Heart right ventricle (tissue), 16 donors: ENCODE measurements around the gene DCDC2. TPM values are rescaled to one million over a fixed set of nuclear protein-coding genes. Genes with fewer than 3 reads are reported as not detected.
A peak's percentile ranks its signal among the peaks of the same experiment; 100 is the strongest.

ENCODE experiments used
- ATAC-seq, 8 donors: fragments of 200-7000 bp; cut with Tn5 transposase; one replicate each; pipeline ENCODE4 v1.9.1; 2020; ENCODE audit warnings: mild to moderate bottlenecking in 8 of 8, moderate library complexity in 8 of 8, moderate number of reproducible peaks in 1 of 8
- DNase-seq, 2 donors: peaks; one replicate each; pipeline ENCODE4 v3.0.0-alpha.2; 2020
- H3K27ac ChIP-seq, 10 donors: fragments of 200-600 bp; sonication (generic) in 2 of 10; one replicate each; pipeline versions ENCODE4 v1.5.0 to v1.8.0; 2020 to 2022; ENCODE audit warnings: mild to moderate bottlenecking in 3 of 10
- H3K27me3 ChIP-seq, 7 donors: fragments of 200-600 bp; one replicate each; pipeline ENCODE4 v1.8.0; 2021 to 2022; ENCODE audit warnings: mild to moderate bottlenecking in 2 of 7
- H3K36me3 ChIP-seq, 9 donors: fragments of 200-600 bp; sonication (generic) in 1 of 9; one replicate each; pipeline versions ENCODE4 v1.5.0 to v1.8.0; 2020 to 2022; ENCODE audit warnings: mild to moderate bottlenecking in 2 of 9
- H3K4me1 ChIP-seq, 9 donors: fragments of 200-600 bp; sonication (generic) in 1 of 9; one replicate each; pipeline versions ENCODE4 v1.5.0 to v1.8.0; 2020 to 2022; ENCODE audit warnings: mild to moderate bottlenecking in 4 of 9
- H3K4me3 ChIP-seq, 10 donors: fragments of 200-600 bp; sonication (generic) in 2 of 10; one replicate each; pipeline versions ENCODE4 v1.5.0 to v1.8.0; 2020 to 2022; ENCODE audit warnings: mild to moderate bottlenecking in 7 of 10, moderate library complexity in 2 of 10
- H3K9me3 ChIP-seq, 11 donors: fragments of 200-600 bp in 10 of 11; sonication (generic) in 2 of 11; one replicate each; pipeline versions ENCODE4 v1.5.0 to v1.8.0; 2013 to 2022; ENCODE audit warnings: mild to moderate bottlenecking in 2 of 11, control low read depth in 1 of 11, moderate library complexity in 1 of 11
- CTCF ChIP-seq, 9 donors: fragments of 200-600 bp; sonication (generic) in 2 of 9; IDR thresholded peaks; one replicate each; pipeline versions ENCODE4 v1.5.0 to v1.8.0; 2021 to 2022; ENCODE audit warnings: antibody characterized with exemption in 9 of 9, mild to moderate bottlenecking in 5 of 9, moderate library complexity in 1 of 9
- WGBS, 2 donors: extraction: QIAGEN DNeasy Blood & Tissue Kit; methylation state at CpG; one replicate each; pipeline ENCODE4 v1.1.7; 2013; ENCODE audit warnings: inconsistent platforms in 1 of 2; 5-methylcytosine and 5-hydroxymethylcytosine counted together
- intact Hi-C, 10 donors: fragments of 100-400 bp; cut with DNase I; formaldehyde crosslinking; loops; one replicate each; pipeline versions ENCODE4 v1.11.1 to v1.14.2; 2022
- polyA plus RNA-seq, 2 donors: library from polyadenylated mRNA; stranded (reverse); fragments of 200-250 nt; gene quantifications; one replicate each; pipeline ENCODE4 v1.2.3, GENCODE V29; 2013
- total RNA-seq, 10 donors: library from RNA; stranded (reverse); fragmentation: NEBNext Ultra II Directional in 3 of 10; extraction: Animal tissue kit (Norgen Biotek cat#: 25700) in 3 of 10; gene quantifications; one replicate each; pipeline versions ENCODE4 v1.2.1 to v1.2.4, GENCODE V29; 2021 to 2023
- donor health status: Arrhythmogenic right ventricular cardiomyopathy.
- donor health status: ischemic (EF 13 %, LVEDD 7.1; RV severe dilation, severe dysfunction).
- donor health status: healthy with polysubstance abuse.
- donor health status: DM: no; HTN: yes; CAD: no.
- donor health status: DM: no; HTN: no; CAD: no.
- donor health status: ischemic (EF 25% LVEDD 6.9; RV normal size, moderate dysfunction).
- donor health status: ischemic (EF 25% LVEDD 5.7; RV mildly dilated, moderate dysfunction).
- donor health status: healthy.
- donor health status: DM: yes; HTN: yes; CAD: no.
- donor health status: Ischemic cardiomyopathy.
- donor health status: ischemic (EF 35%, LVEDD 5.7; RV mildly dilated, moderate dysfunction).
- donor health status: nonischemic (EF 11% LVEDD 7.7; RV severe dilation, severe dysfunction).
- donor health status: DM: yes; HTN: yes; CAD: no.
- donor health status: PGD.
- donor health status: ischemic (EF 29% LVEDD 5.4; RV normal size, mild dysfunction).
- donor health status: nonischemic (EF 23%, LVEDD 6.1; RV moderate dilation, normal function).

DCDC2 gene
- total and polyA plus RNA-seq, 12 donors = 0.06 TPM; not detected in 11

DNA sequence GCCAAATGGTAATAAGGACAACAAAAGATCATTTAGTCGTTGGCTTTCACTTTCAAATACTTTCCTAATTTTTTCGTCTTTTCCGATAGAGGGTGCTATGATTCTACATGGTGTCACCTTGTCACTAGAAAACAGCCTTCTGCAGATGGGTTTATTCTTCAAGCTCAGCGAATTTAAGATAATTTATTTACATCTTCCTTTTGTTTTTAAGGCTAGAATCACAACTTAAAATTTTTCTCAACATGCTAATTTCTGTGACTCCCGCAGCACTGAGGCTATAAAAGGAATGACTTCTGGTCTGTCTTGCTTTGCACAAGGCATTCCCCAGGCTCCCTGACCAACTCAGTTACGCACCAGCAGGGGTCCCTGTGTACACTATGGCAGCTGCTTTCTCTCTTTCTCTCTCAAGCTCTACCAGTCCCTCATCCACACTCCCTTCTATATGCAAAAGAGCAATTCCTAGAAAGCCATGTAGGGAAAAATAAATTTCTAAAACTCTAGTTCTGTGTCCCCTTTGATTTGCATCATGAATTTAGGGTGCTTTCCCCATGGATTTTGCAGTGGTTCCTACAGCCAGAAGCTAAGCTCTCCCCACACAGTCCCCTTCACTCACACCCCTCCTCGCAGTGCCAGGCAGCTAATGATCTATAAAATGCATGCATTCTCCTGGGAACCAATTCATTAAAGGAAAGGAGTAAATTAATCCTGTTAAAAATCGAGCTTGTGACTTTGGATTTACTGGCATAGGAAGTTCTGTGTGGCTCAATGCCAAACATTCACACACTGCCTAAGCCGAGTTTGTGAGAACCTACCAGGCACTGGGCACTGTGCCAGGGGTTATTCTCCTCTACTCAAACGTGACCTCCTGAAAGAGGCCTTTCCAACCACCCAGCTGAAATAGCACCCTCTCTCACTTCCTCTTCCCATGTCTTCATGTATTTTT, 74.5 kb downstream of the DCDC2 start:
- ATAC-seq = peak; percentile 81 to 94 (median 87)

DNA sequence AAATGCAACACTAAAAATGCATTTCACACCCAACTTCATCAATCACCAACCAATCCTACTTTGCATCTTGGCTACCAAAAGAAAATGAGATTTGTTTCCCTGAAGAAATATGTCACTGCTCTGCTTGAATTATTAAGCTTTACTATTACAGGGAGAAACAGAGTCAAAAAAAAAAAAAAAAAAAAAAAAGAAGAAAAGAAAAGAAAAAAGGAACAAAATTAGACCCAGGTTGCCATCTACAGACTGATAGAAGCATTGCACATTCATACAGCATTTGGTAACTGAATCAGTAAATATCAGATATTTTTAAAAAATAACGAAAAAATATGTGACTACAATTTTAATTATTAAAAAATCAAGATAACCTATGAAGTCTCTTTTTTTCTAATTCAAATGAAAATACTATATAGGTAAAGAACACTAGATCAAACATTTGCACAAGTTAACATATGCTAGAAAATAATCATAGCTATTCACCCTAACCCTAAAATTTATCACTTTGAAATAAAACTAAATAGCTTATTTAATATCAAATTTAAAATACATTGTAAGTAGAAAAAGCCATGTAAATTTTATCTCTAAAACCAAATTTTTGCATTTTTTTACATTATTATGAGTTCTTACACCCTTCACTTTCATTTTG, 83.3 kb downstream of the DCDC2 start:
- Histone ChIP-seq H3K4me3 (no peak overlapping the region), H3K4me1 (no peaks in the 10 kb centered on the region), H3K27me3 (peaks cover 0 to 25% (median 11%) of the 10 kb centered on the region in 7 donors), H3K36me3 (no peaks in the 10 kb centered on the region), H3K9me3 (no peaks in the 10 kb centered on the region), H3K27ac (no peak overlapping the region)
- intact Hi-C loops = no loop called here
- 0 to 3% methylated on average over 1 of the region's 1 CpG for WGBS, 2 donors
- peak in 8 of 9 donors; percentile 13 to 62 (median 48) for TF ChIP-seq CTCF (IDR thresholded peaks at IDR 0.05)
- DNase-seq (no peak), ATAC-seq (no peak)

More for the DNA sequence above, 74.5 kb downstream of the DCDC2 start:
- Histone ChIP-seq H3K4me3 (peak overlapping the region in 2 of 10 donors; percentile 3 to 18), H3K4me1 (peaks cover 0 to 15% (median 7%) of the 10 kb centered on the region in 9 donors), H3K27me3 (peaks cover 0 to 26% (median 11%) of the 10 kb centered on the region in 7 donors), H3K36me3 (no peaks in the 10 kb centered on the region), H3K27ac (no peak overlapping the region), H3K9me3 (no peaks in the 10 kb centered on the region)
- intact Hi-C loops = loop anchor here in 8 of 10 donors (2.0 to 10.0 kb wide), 4 partner anchors 104 to 111 kb away; no protein-coding TSS in a partner anchor
- WGBS, 2 donors = 5 to 8% methylated on average over 10 of the region's 10 CpGs
- peak in 8 of 9 donors; percentile 25 to 71 (median 48) for TF ChIP-seq CTCF (IDR thresholded peaks at IDR 0.05)
- peak; percentile 40 to 66 for DNase-seq

- H3K9me3 ChIP-seq = no peaks in the 10 kb centered on the region
These were observed 84.6 kb downstream of the DCDC2 start for GRCh38 chr6:24273096-24273870.

More at GRCh38 chr6:24273096-24273870, 84.6 kb downstream of the DCDC2 start:
- no peak for TF ChIP-seq CTCF (IDR thresholded peaks at IDR 0.05)
- Histone ChIP-seq H3K36me3 (no peaks in the 10 kb centered on the region), H3K27ac (no peak overlapping the region), H3K27me3 (peaks cover 0 to 17% (median 0%) of the 10 kb centered on the region in 7 donors), H3K4me1 (no peaks in the 10 kb centered on the region), H3K4me3 (no peak overlapping the region)
- intact Hi-C loops = no loop called here
- ATAC-seq (no peak), DNase-seq (no peak)
- 70 to 75% methylated on average over 7 of the region's 7 CpGs for WGBS, 2 donors
